Muscle layer of colon (tissue), 2 donors: ENCODE results near the gene CUBN.

Source experiments
- H3K27ac ChIP-seq: one replicate; pipeline ENCODE4 v1.7.0; 2013; ENCODE audit warnings: low read depth, mild to moderate bottlenecking, low read length, moderate library complexity
- H3K27me3 ChIP-seq, 2 donors: one replicate each; pipeline ENCODE4 v1.7.0; 2013; ENCODE audit warnings: low read length in 2 of 2, mild to moderate bottlenecking in 2 of 2; ENCODE audit not compliant: insufficient read depth in 2 of 2, control insufficient read depth in 1 of 2
- H3K36me3 ChIP-seq: one replicate; pipeline ENCODE4 v1.7.0; 2013; ENCODE audit warnings: mild to moderate bottlenecking, low read length; ENCODE audit not compliant: insufficient read depth
- H3K4me1 ChIP-seq: one replicate; pipeline ENCODE4 v1.7.0; 2013; ENCODE audit warnings: mild to moderate bottlenecking, low read length; ENCODE audit not compliant: insufficient read depth
- H3K4me3 ChIP-seq, 2 donors: one replicate each; pipeline ENCODE4 v1.7.0; 2013; ENCODE audit warnings: low read length in 2 of 2, low read depth in 1 of 2, mild to moderate bottlenecking in 1 of 2, moderate library complexity in 1 of 2
- H3K9ac ChIP-seq: one replicate; pipeline ENCODE4 v1.7.0; 2013; ENCODE audit warnings: low read length
- H3K9me3 ChIP-seq: one replicate; pipeline ENCODE4 v1.7.0; 2013; ENCODE audit warnings: mild to moderate bottlenecking, low read length
- donor health status: abdominal sarcoma.
- donor health status: Adenocarcinoma of cecum.

Gene CUBN

GRCh38 chr10:16948361-16948760 lies 181.2 kb downstream of the CUBN start:
- no peak overlapping the region for H3K4me3 ChIP-seq
- H3K9ac ChIP-seq: no peak overlapping the region
- no peaks in the 10 kb centered on the region for H3K27me3 ChIP-seq
- H3K4me1 ChIP-seq: no peaks in the 10 kb centered on the region
- H3K9me3 ChIP-seq: no peaks in the 10 kb centered on the region
- H3K27ac ChIP-seq: no peak overlapping the region
- H3K36me3 ChIP-seq: no peaks in the 10 kb centered on the region

- no peaks in the 10 kb centered on the region for H3K9me3 ChIP-seq
- H3K4me3 ChIP-seq: no peak overlapping the region
- H3K36me3 ChIP-seq: no peaks in the 10 kb centered on the region
- H3K27me3 ChIP-seq: no peaks in the 10 kb centered on the region
- H3K4me1 ChIP-seq: no peaks in the 10 kb centered on the region
- no peak overlapping the region for H3K9ac ChIP-seq
- H3K27ac ChIP-seq: no peak overlapping the region
Observed at GRCh38 chr10:16947069-16947468, 182.5 kb downstream of the CUBN start.

GRCh38 chr10:16945593-16945992 lies 184.0 kb downstream of the CUBN start:
- Histone ChIP-seq H3K27me3 (no peaks in the 10 kb centered on the region), H3K9ac (no peak overlapping the region), H3K36me3 (no peaks in the 10 kb centered on the region), H3K9me3 (no peaks in the 10 kb centered on the region), H3K4me3 (no peak overlapping the region), H3K27ac (no peak overlapping the region), H3K4me1 (no peaks in the 10 kb centered on the region)

- Histone ChIP-seq H3K36me3 (no peaks in the 10 kb centered on the region), H3K4me1 (no peaks in the 10 kb centered on the region), H3K9me3 (no peaks in the 10 kb centered on the region), H3K9ac (no peak overlapping the region), H3K4me3 (no peak overlapping the region), H3K27ac (no peak overlapping the region), H3K27me3 (no peaks in the 10 kb centered on the region)
Observed at GRCh38 chr10:16944986-16945385, 184.6 kb downstream of the CUBN start.

- Histone ChIP-seq H3K27ac (no peak overlapping the region), H3K27me3 (no peaks in the 10 kb centered on the region), H3K36me3 (no peaks in the 10 kb centered on the region), H3K9ac (no peak overlapping the region), H3K4me1 (no peaks in the 10 kb centered on the region), H3K4me3 (no peak overlapping the region), H3K9me3 (no peaks in the 10 kb centered on the region)
Observed at GRCh38 chr10:16944402-16944801, 185.2 kb downstream of the CUBN start.

- H3K27ac ChIP-seq: no peak overlapping the region
- H3K27me3 ChIP-seq: no peaks in the 10 kb centered on the region
- no peaks in the 10 kb centered on the region for H3K4me1 ChIP-seq
- no peak overlapping the region for H3K4me3 ChIP-seq
- H3K9ac ChIP-seq: no peak overlapping the region
- no peaks in the 10 kb centered on the region for H3K9me3 ChIP-seq
- no peaks in the 10 kb centered on the region for H3K36me3 ChIP-seq
Observed at GRCh38 chr10:16943295-16944285, 186.0 kb downstream of the CUBN start.

- no peak overlapping the region for H3K4me3 ChIP-seq
- no peaks in the 10 kb centered on the region for H3K36me3 ChIP-seq
- H3K27ac ChIP-seq: no peak overlapping the region
- no peaks in the 10 kb centered on the region for H3K27me3 ChIP-seq
- H3K9ac ChIP-seq: no peak overlapping the region
- H3K9me3 ChIP-seq: no peaks in the 10 kb centered on the region
- H3K4me1 ChIP-seq: no peaks in the 10 kb centered on the region
Observed at GRCh38 chr10:16942381-16943078, 187.1 kb downstream of the CUBN start.

GRCh38 chr10:16941870-16942269 lies 187.7 kb downstream of the CUBN start:
- H3K4me3 ChIP-seq: no peak overlapping the region

GRCh38 chr10:16941067-16941466 lies 188.5 kb downstream of the CUBN start:
- Histone ChIP-seq H3K4me1 (no peaks in the 10 kb centered on the region), H3K9ac (no peak overlapping the region), H3K27me3 (no peaks in the 10 kb centered on the region), H3K4me3 (no peak overlapping the region), H3K27ac (no peak overlapping the region), H3K36me3 (no peaks in the 10 kb centered on the region), H3K9me3 (no peaks in the 10 kb centered on the region)

More at GRCh38 chr10:16941870-16942269, 187.7 kb downstream of the CUBN start:
- no peaks in the 10 kb centered on the region for H3K27me3 ChIP-seq
- no peak overlapping the region for H3K27ac ChIP-seq
- H3K9ac ChIP-seq: no peak overlapping the region
- H3K36me3 ChIP-seq: no peaks in the 10 kb centered on the region
- no peaks in the 10 kb centered on the region for H3K4me1 ChIP-seq
- no peaks in the 10 kb centered on the region for H3K9me3 ChIP-seq

- no peaks in the 10 kb centered on the region for H3K27me3 ChIP-seq
- no peaks in the 10 kb centered on the region for H3K9me3 ChIP-seq
- no peaks in the 10 kb centered on the region for H3K36me3 ChIP-seq
- H3K4me3 ChIP-seq: no peak overlapping the region
- no peak overlapping the region for H3K27ac ChIP-seq
- no peak overlapping the region for H3K9ac ChIP-seq
- no peaks in the 10 kb centered on the region for H3K4me1 ChIP-seq
Observed at GRCh38 chr10:16938952-16939351, 190.7 kb downstream of the CUBN start.

- H3K4me1 ChIP-seq: no peaks in the 10 kb centered on the region
- H3K27me3 ChIP-seq: no peaks in the 10 kb centered on the region
- H3K4me3 ChIP-seq: no peak overlapping the region
- no peaks in the 10 kb centered on the region for H3K36me3 ChIP-seq
- no peaks in the 10 kb centered on the region for H3K9me3 ChIP-seq
- no peak overlapping the region for H3K9ac ChIP-seq
- no peak overlapping the region for H3K27ac ChIP-seq
Observed at GRCh38 chr10:16934461-16934860, 195.2 kb downstream of the CUBN start.
